Activated CD4-positive, alpha-beta T cell treated with anti-CD3 and anti-CD28 coated beads, Interleukin-2, amount 50 U/mL, for 16 hours (primary cell): ENCODE results near the gene MGAT4A.
"Not testable (repeated sequence)": the region's sequence is repeated elsewhere in the genome, so short reads cannot be mapped to it uniquely, and the experiment has no call there.

Experiments
- DNase-seq: peaks from one replicate; pipeline ENCODE4 v3.0.0-alpha.2; 2020

The MGAT4A gene

GRCh38 chr2:98759338-98759737 lies 28.4 kb upstream of the MGAT4A start:
- DNase-seq = no peak

GRCh38 chr2:98757904-98758421 lies 27.0 kb upstream of the MGAT4A start:
- peak; percentile 55 for DNase-seq

GRCh38 chr2:98753801-98754200 lies 22.9 kb upstream of the MGAT4A start:
- DNase-seq = no peak

GRCh38 chr2:98752711-98753110 lies 21.8 kb upstream of the MGAT4A start:
- DNase-seq = not testable (repeated sequence)

GRCh38 chr2:98751748-98752147 lies 20.8 kb upstream of the MGAT4A start:
- no peak for DNase-seq

- no peak for DNase-seq
Observed at GRCh38 chr2:98750593-98751282, 19.8 kb upstream of the MGAT4A start.

GRCh38 chr2:98749066-98749450 lies 18.1 kb upstream of the MGAT4A start:
- no peak for DNase-seq

- no peak for DNase-seq
Observed at GRCh38 chr2:98748292-98749065, 17.5 kb upstream of the MGAT4A start.

GRCh38 chr2:98747888-98748287 lies 17.0 kb upstream of the MGAT4A start:
- no peak for DNase-seq

GRCh38 chr2:98746426-98746825 lies 15.5 kb upstream of the MGAT4A start:
- no peak for DNase-seq

GRCh38 chr2:98744595-98744994 lies 13.7 kb upstream of the MGAT4A start:
- DNase-seq = no peak

GRCh38 chr2:98743835-98744234 lies 12.9 kb upstream of the MGAT4A start:
- DNase-seq = no peak

GRCh38 chr2:98739020-98739419 lies 8.1 kb upstream of the MGAT4A start:
- no peak for DNase-seq

- no peak for DNase-seq
Observed at GRCh38 chr2:98738304-98738703, 7.4 kb upstream of the MGAT4A start.

GRCh38 chr2:98737848-98738247 lies 6.9 kb upstream of the MGAT4A start:
- DNase-seq = no peak

- DNase-seq = peak; percentile 72
Observed at GRCh38 chr2:98736464-98736889, 5.5 kb upstream of the MGAT4A start.

- no peak for DNase-seq
Observed at GRCh38 chr2:98734823-98735260, 3.9 kb upstream of the MGAT4A start.

- DNase-seq = peak; percentile 34
Observed at GRCh38 chr2:98734162-98734561, 3.2 kb upstream of the MGAT4A start.

- no peak for DNase-seq
Observed at GRCh38 chr2:98732430-98733051, 1.6 kb upstream of the MGAT4A start.

- no peak for DNase-seq
Observed at GRCh38 chr2:98731894-98732349, 990 bp upstream of the MGAT4A start.

GRCh38 chr2:98730707-98731040 lies 258 bp downstream of the MGAT4A start:
- peak; percentile 52 for DNase-seq

- DNase-seq = peak; percentile 58
Observed at GRCh38 chr2:98730053-98730706, 752 bp downstream of the MGAT4A start.

GRCh38 chr2:98729652-98730051 lies 1.3 kb downstream of the MGAT4A start:
- DNase-seq = no peak
